Stimulated activated CD8-positive, alpha-beta memory T cell treated with anti-CD3 and anti-CD28 coated beads, Interleukin-15, amount 100 ng/mL, for 24 hours (primary cell): ENCODE results near the gene ARHGAP24.

ENCODE experiments used
- DNase-seq: peaks from one replicate; pipeline ENCODE4 v3.0.0-alpha.2; 2020; ENCODE audit warnings: low read depth

Gene ARHGAP24

DNA sequence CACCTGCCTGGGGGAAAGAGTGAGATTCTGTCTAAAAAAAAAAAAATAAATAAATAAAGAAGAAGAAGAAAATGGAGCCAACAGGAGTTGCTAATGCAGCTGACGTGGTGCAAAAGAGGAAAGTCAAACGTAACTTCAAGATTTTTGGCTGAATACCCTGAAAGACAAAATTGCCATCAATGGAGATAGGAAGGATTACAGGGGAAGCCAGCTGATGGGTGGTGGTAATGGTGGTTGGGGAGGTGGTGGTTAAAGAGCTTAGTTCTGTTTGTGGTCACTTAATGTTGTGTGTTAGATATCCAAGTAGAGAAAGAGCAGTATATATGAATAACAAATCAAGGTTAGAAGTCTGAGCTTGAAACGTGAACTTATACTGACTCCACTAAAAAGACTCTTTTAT, 225.4 kb downstream of the ARHGAP24 start:
- DNase-seq: no peak

DNA sequence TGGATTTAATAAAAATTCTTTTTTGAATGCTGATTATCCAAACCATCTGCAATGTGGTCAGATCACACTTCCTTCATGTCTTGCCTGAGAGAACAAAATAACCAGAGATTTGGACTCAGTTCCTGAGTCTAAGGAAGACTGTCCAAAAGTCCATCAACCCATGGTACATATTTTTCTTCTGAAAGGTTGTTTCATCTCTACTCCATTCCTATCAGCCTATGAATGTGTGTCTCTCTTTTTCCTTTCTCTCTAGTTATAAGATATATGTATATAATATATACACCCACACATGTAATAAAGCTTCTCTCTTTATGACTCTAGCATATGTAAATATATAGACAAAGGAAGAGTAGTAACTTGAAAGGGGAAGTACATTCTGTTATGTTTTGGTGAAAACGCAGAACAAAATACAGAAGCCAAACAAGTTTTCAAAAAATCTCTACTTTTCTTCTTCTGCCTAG, 226.9 kb downstream of the ARHGAP24 start:
- DNase-seq: no peak

DNA sequence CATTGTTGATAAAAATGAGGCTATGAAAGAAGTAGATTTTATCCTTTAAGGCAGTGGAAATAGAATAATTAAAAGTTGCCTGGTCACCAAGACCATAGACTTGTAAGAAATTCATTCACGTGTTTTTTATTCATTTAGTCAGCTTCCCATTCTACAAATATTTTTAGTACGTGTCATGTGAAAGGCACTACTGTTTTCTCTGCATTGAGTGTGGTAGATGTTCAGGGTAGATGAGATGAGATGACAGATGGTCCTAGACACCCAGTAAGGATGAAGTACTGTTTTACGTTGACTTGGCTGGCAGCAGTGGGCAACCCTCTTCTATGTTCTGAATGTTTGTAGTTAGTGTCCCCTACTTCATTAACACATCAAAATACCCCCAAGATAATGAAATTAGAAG, 228.1 kb downstream of the ARHGAP24 start:
- no peak for DNase-seq

DNA sequence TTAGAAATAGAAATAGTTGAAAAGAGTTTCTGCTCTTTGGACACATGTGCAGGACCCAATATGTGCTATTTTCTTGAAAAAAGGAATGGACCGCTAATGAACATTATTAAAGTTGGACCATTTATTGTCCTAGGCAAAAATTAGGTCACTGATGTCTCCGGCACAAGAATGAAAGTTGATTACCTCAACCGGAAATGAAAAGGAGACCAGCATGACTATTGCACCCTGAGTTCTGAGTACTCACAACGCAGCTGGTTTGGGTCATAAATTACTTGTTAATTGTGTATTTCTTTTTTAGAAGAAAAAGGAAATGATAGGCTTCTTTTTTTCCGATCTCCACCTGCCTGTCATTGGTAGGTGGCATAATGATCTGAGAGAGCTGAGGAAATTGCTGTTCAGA, 232.7 kb downstream of the ARHGAP24 start:
- DNase-seq: no peak

DNA sequence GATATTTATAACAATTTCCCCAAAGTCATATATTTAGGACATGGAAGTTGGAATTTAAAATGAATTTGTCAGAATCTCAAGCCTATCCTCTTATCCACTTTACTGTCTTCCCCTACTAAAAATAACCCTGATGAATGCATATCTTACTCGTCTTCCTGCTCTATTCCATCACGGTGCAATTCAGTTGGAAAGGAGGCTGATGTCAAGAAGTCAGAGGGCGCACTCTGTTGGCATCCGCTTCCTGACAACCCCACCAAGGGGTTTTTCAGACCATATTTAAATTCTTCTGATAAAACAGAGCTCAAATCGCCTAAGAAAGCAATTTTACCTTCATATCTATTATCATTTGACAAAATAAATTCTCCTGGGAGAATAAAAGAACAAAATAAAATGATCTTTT, 233.5 kb downstream of the ARHGAP24 start:
- no peak for DNase-seq

DNA sequence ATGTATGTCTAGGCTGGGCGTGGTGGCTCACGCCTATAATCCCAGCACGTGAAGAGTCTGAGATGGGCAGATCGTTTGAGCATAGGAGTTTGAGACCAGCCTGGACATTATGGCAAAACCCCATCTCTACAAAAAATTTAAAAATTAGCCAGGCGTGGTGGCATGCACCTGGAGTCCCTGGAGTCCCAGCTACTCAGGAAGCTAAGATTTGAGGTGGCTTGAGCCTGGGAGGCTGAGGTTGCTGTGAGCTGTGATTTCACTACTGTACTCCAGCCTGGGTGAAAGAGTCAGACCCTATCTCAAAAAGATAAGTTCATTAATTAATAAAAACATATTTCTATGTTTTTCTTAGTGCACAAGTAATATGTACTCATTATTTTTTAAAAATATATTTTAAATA, 238.1 kb downstream of the ARHGAP24 start:
- DNase-seq: no peak

DNA sequence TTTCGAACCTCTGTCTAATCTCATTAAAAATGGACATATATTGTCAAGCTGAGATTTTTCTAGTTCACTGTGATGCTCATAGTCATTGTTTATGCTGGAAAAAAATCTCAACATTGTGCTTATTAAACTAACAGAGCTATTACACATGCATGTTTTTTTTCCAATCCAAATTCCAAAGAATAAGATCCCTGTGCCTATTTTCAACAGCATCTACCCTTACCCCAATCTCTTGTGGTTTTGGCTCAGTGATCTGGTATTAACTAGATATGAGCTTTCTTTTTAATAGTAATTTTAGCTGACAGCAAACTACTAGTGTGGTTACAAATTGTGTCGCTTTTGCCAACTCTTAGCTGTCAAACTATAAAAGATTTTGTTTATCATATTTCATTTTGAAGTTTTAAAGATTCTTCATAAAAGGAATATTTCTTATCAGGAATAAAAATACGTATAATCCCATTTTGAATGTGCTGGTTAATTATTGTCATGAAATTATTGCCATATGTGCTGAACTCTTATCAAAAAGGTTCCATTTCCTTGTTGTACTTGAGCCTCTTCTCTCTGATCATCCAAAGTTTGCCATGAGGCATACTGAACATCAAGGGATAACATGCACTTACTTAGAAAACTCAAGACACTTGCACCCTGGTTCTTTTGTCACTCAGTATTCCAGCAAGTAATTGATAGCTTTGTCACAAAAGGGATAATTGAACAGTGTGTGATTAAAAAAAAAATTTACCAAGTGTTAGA, 241.2 kb downstream of the ARHGAP24 start:
- DNase-seq: no peak

DNA sequence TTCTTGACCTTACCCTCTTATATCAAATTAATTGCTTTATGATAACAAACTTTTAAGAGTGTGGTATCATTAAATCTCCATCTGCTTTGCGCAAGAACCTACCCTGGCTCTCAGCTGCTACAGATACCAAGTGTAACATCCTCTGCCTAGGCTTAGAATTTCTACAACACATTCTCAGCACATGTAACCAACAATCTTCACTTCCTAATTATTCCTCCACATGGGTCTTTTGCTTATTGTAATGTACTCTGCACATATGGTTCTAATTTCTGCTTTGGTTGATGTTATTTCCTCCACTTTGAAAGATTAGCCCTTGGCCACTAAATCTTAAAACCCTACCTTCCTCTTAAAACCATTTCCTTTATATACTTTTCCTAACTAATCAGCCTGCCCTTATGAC, 242.4 kb downstream of the ARHGAP24 start:
- DNase-seq: no peak

DNA sequence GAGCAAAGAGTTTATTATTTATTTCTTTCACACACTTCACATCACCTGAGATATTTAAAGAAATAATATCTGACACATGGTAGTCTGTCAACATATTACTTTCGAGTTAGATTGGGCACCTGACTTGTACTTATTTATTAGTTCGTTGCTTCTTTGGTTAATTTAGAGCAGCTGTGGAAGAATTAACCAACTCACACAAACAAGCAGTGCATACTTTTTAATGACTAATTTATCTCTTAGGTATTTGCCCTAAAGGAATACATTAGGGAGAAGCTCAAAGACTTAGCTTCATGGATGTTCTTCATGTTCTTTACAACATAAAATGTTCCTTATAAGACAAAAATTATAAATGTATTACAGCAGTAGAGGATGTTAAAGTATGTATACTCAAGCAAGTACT, 242.9 kb downstream of the ARHGAP24 start:
- no peak for DNase-seq

DNA sequence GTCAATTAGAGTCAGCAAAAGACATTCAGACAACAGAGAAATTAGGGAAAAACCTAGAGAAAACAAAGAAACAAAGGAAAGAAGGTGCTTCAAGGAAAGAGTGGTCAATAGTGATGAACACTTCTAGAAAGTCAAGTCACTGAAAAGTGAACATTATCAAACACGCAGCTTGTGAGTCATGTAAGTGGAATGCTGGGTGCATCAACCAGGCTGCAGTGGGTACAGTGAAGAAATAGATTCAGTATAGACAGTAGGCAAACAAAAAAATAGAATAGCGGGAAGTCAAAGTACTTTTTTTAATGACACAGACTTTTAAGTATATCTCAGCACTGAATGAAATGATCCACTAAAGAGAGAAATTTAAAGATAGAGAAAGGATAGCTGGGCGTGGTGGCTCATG, 245.8 kb downstream of the ARHGAP24 start:
- no peak for DNase-seq

DNA sequence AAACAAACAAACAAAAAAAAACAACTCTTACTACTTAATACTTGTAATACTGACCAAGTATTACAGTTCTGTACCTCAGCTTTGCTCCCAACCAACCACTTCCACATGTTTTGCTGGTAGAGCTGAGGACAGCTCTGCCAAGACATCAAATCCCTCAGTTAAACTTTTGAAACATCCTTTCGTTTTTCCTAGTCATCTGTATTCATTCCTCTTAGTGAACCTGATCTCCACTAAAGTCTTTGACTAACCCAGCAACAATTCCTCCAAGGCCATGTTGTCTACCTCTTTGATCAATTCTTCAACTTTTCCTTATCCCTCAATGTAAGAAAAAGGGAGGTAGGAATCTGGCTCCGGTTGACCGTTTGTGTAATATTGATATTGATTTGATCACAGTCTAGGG, 247.5 kb downstream of the ARHGAP24 start:
- DNase-seq: no peak

DNA sequence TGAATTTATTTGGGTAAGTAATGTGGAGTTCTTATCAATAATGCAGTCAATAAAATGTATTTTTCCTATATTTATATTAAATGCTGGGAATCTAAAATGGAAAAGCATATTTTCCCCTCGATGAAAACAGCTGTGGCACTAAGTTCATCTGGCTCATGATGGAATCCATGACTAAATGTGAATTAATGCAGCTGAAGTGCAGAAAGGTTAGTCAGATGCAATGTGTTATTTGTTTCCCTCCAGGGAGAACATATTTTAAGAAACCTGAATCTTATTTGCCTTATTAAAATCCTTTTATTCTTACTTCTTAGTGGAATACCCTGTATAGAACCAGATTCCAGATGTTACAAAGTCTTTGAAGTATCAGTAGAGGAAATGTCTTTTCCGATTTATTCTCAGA, 247.9 kb downstream of the ARHGAP24 start:
- DNase-seq: no peak

DNA sequence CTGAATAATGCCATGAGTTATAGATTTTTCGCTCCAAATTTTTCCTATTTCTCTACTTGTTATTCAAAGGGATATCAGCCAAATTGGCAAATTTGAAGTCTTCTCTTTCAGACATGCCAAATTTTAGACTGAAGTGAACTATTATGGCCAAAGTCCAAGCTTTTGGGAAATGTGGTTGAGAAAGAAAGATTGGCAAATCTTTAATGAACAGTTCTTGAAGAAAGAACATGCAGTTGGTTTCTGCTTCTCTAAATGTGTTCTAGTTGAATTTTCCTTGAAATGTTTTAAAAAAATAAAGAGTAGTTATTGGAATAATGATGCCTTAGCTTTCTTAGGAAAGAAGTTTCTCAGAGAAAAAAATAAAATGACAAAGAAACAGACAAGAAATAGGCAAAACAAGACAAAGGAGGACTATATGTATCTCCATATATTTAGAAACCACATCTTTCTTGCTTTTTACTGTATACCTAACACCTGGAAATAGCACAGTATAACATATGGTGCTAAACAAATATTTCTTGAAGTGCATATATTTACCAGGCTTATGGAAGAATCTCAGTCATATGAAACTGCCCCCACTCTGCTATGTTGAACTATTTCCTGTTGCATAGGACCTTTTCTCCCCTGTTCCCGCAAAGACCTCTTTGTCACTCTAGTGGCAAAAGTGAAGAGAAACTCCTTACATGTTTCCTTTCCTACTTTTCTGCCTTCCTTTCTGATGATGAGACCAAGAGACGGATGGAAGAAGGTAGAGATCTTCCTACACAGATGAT, 250.0 kb downstream of the ARHGAP24 start:
- no peak for DNase-seq

DNA sequence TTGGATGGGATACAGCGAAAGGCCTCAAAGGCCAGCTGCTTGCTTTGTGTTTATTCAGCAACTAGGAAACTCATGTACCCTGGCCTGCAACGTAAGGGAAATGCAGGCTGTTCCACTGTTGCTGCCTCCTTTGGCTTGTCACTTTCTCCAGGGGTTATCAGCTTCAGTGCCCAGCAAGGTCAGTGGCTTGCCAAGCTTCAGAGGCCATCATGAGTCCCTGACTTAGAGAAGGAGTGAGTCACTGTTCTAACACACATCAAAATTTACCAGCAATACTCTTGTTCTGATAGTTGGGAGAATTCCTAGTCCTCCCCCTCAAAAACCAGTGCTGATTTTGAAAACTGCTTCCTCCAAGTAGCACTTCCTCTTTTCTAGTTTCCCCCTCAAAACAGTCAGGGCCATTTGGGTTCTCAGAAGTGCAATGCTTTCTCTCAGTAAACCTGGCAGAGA, 250.8 kb downstream of the ARHGAP24 start:
- no peak for DNase-seq

DNA sequence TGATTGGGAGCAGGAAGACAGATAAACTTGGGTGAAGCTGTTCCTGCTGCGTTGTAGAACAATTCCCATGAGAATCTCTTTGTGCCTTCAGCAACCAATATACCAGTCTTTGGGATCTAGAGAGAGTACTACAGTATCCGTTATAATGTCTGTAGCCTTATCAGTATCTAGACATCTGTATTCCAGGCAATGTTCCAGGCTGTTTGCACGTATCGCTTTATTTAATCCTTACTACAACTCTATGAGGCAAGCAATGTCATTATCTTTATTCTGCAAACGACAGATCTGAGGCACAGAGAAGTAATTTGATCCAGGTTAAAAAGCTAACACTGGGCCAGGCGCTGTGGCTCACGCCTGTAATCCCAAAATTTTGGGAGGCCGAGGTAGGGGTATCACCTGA, 251.6 kb downstream of the ARHGAP24 start:
- no peak for DNase-seq

DNA sequence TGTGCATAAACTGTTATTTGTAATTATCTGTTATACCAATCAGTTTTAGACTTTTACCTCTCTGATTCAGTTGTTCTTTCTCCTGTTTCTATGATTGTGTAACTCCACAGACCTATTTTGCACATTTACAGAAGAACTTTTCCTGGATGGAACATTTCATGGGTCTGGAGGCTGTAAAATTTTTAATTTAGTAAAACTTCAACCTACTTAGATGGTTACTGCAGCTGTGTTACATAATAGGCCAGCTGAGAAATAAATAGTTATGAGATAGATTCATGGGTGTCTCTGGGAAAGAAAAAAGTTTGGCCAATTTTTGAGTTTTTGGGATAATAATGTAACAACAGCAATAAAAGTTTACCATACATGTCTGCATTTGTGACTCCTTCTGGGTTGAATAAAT, 253.5 kb downstream of the ARHGAP24 start:
- DNase-seq: no peak

DNA sequence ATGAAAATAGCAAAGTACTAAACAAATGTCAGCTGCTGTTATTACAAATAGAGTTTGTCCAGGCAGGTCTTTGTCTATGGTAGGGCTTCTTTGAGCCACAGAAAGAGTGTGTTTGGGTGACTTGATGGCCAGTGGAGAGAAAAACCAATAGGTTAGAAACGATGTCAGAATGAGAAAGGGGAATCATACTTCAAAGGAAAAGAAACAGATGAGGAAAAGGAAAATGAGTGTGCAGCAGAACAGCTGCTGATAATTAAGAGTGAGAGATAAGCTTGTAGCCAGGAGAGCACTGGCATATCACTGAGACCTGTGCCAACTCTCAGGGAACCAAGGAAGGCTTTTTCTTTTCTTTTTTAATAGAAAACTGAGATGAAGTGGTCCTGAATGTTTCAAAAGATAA, 257.2 kb downstream of the ARHGAP24 start:
- no peak for DNase-seq

DNA sequence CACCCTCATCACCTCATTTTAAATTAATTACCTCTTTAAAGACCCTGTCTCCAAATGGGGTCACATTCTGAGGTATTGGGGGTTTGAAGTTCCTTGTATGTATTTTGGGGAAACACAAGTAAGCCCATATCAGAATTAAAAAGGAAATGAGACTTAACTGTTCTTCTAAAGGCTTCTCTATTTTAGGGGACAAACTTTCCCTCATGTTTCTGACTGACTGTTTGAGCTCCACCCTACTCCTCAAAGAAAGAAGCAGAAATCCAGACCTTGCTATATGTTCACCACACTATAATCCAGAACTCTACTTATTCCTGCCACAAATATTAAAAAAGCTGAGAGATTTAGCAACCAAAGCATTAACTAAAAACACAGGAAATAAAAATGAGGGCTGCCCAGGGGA, 258.8 kb downstream of the ARHGAP24 start:
- DNase-seq: no peak

DNA sequence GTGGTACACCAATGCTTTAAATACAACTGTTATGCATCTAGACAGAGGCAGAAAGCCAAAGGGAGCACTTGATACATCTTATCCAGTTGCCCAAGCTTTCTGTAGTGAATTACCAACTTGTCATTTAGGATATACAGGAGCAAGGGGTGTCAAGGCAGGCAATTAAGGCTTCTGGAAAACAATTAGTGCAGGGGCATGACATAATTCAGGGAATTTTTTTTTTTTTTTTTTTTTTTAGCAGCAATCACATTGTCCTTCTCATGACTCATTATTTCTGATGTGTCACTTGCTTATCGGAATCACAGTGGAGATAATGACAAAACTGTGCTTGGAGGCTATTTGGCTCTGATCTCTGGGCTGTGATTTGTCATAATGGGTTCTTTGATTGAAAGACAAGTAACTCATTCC, 259.5 kb downstream of the ARHGAP24 start:
- DNase-seq: no peak

DNA sequence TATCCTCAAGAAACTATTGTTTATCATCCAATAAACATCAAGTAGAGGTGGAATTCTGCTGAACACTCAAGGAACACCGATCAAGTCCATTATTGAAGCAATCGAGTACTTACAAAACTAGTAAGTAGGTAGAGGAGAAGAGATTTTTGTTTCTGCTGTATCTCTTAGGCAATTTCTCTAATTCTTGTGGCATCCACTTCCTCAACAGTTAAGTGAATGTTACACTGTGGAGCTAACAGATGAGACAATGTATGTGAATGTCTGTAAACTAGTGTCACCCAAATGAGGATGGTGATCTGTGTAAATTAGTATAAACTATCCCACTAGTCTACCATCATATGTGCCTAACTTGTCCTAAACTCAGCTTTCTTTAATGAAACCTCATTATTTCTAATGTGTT, 261.6 kb downstream of the ARHGAP24 start:
- no peak for DNase-seq

DNA sequence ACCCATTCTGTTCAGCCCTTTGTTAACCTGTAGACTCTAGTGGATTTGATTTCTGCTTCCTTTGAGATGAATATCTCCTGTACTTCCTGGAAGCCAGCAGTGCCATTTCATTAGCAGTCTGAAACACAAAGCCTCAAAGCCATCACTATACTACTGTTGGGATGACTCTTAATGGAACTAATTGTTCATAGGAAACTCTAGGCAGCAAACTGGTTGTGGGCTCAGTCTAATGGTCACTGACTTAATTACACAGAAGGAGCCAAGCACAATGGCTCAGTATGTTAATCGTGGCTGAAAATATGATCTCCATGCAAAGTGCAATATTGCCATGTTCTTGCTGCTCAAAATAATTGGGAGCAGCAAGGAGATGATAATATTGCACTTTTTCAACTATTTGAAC, 262.3 kb downstream of the ARHGAP24 start:
- no peak for DNase-seq

DNA sequence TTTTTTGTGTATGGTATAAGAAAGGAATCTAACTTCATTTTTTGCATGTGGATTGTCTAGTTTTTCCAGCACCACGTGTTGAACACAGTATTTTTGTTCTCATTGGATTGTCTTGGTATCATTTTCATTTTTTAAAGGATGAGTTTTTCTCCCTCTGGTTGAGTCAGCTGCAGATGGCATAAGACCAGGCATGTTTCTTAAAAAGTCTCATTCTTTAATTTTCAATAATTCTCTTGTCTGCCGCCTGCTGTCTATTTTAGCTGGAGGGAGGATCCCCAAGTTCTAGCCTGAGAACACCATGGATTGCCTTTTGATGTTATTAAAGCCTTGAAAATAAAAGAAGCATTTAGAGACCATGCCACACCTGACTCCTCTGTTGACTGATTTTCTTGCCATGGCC, 263.8 kb downstream of the ARHGAP24 start:
- no peak for DNase-seq

DNA sequence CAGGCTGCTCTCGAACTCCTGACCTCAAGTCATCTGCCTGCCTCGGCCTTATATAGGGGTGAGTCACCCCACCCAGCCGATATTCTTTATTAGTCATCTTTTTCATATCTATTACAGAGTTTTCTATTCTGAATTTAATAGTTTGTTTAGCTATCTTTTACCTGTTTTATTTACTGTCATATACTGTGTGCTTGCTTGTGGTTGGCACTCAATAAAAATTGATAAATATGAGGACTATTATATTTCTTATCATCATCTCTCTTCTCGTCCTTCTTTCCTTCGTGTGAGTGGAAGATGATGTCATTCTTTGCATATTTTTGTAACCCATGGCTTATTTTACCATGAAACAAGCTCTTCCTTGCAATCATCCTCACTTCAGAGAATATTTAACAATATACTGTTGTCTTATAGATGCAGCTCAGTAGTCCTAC, 265.5 kb downstream of the ARHGAP24 start:
- no peak for DNase-seq

DNA sequence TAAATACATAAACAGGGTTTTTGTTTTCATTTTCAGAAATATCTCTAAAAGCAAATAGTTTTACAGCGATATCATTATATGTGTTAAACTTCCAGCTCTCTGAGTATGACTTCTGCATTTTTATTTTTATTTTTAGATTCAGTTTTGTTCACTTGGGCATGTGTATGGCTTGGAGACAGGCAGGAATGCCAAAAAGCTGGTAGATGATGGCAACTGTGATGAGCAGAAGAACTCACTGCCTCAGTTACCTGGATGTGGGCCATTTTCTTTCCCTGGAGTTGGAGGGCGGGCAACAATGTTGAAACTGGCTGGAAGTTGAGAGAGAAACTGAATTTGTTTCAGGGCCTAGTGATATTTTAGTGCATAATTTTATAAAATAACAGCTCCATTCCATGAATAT, 266.4 kb downstream of the ARHGAP24 start:
- no peak for DNase-seq
